ENCODE measurements around the gene RARB. TPM values are rescaled to one million over a fixed set of nuclear protein-coding genes. Genes with fewer than 3 reads are reported as not detected.

The RARB gene
- polyA plus RNA-seq, 1 donor (not counting 4 experiments of a cell fraction or from before 2014, with no cell fraction given): 0.03 TPM

- Histone ChIP-seq H3K9ac (ENCODE audit: control insufficient read depth, extremely low read depth, insufficient read depth, low read length) (no peak overlapping the region), H3K79me2 (ENCODE audit: control insufficient read depth, insufficient read depth, low read length) (no peaks in the 10 kb centered on the region), H3K4me3 (ENCODE audit: control insufficient read depth in 2 of 3, extremely low read depth in 1 of 3, insufficient read depth in 2 of 3, low read depth in 1 of 3, low read length in 3 of 3) (no peak overlapping the region), H3K36me3 (ENCODE audit: control insufficient read depth in 2 of 2, extremely low read depth in 1 of 2, insufficient read depth in 2 of 2, low read length in 2 of 2) (no peaks in the 10 kb centered on the region), H3K4me1 (ENCODE audit: control insufficient read depth, extremely low read depth, insufficient read depth, low read length) (no peaks in the 10 kb centered on the region), H3K9me1 (ENCODE audit: control insufficient read depth, extremely low read depth, insufficient read depth, low read length) (no peaks in the 10 kb centered on the region), H3K27ac (ENCODE audit: control insufficient read depth, insufficient read depth, low read length) (no peak overlapping the region), H3K27me3 (ENCODE audit: control insufficient read depth, extremely low read depth, insufficient read depth, low read length) (no peaks in the 10 kb centered on the region), H3K9me3 (ENCODE audit: control insufficient read depth, low read depth, low read length) (no peaks in the 10 kb centered on the region), H4K20me1 (ENCODE audit: control insufficient read depth, extremely low read depth, insufficient read depth, low read length) (no peaks in the 10 kb centered on the region), H3K4me2 (ENCODE audit: control insufficient read depth, extremely low read depth, insufficient read depth, low read depth, low read length) (no peak overlapping the region), H2AFZ (ENCODE audit: control insufficient read depth, low read length) (no peak overlapping the region)
- TF ChIP-seq EZH2 (IDR thresholded peaks at IDR 0.05; ENCODE audit: low read length) (no peak), CTCF (optimal IDR thresholded peaks at IDR 0.05 in 1 of 3, IDR thresholded peaks at IDR 0.05 in 1 of 3, conservative IDR thresholded peaks at IDR 0.05 in 1 of 3; ENCODE audit: extremely low read depth in 1 of 3, insufficient read depth in 2 of 3, low read length in 3 of 3) (no peak)
- dilution Hi-C loops (cut with MboI; ENCODE audit: extremely low pct_ligation_motif_present, low sequenced_read_pairs): no loop called here
- DNase-seq (ENCODE audit: low read depth, low spot score) (no peak), FAIRE-seq (no peak)
Measured at GRCh38 chr3:25396251-25396650, 31.8 kb upstream of the RARB start.

GRCh38 chr3:25396686-25397085 is 31.4 kb upstream of the RARB start:
- Histone ChIP-seq H2AFZ (ENCODE audit: control insufficient read depth, low read length) (no peak overlapping the region), H3K4me3 (ENCODE audit: control insufficient read depth in 2 of 3, extremely low read depth in 1 of 3, insufficient read depth in 2 of 3, low read depth in 1 of 3, low read length in 3 of 3) (no peak overlapping the region), H3K79me2 (ENCODE audit: control insufficient read depth, insufficient read depth, low read length) (no peaks in the 10 kb centered on the region), H3K9me3 (ENCODE audit: control insufficient read depth, low read depth, low read length) (no peaks in the 10 kb centered on the region), H3K36me3 (ENCODE audit: control insufficient read depth in 2 of 2, extremely low read depth in 1 of 2, insufficient read depth in 2 of 2, low read length in 2 of 2) (no peaks in the 10 kb centered on the region), H3K9me1 (ENCODE audit: control insufficient read depth, extremely low read depth, insufficient read depth, low read length) (no peaks in the 10 kb centered on the region), H4K20me1 (ENCODE audit: control insufficient read depth, extremely low read depth, insufficient read depth, low read length) (no peaks in the 10 kb centered on the region), H3K27me3 (ENCODE audit: control insufficient read depth, extremely low read depth, insufficient read depth, low read length) (no peaks in the 10 kb centered on the region), H3K9ac (ENCODE audit: control insufficient read depth, extremely low read depth, insufficient read depth, low read length) (no peak overlapping the region), H3K4me1 (ENCODE audit: control insufficient read depth, extremely low read depth, insufficient read depth, low read length) (no peaks in the 10 kb centered on the region), H3K27ac (ENCODE audit: control insufficient read depth, insufficient read depth, low read length) (no peak overlapping the region), H3K4me2 (ENCODE audit: control insufficient read depth, extremely low read depth, insufficient read depth, low read depth, low read length) (no peak overlapping the region)
- TF ChIP-seq CTCF (optimal IDR thresholded peaks at IDR 0.05 in 1 of 3, IDR thresholded peaks at IDR 0.05 in 1 of 3, conservative IDR thresholded peaks at IDR 0.05 in 1 of 3; ENCODE audit: extremely low read depth in 1 of 3, insufficient read depth in 2 of 3, low read length in 3 of 3): no peak
- no peak for TF ChIP-seq EZH2 (IDR thresholded peaks at IDR 0.05; ENCODE audit: low read length)
- dilution Hi-C loops (cut with MboI; ENCODE audit: extremely low pct_ligation_motif_present, low sequenced_read_pairs): no loop called here
- FAIRE-seq (no peak), DNase-seq (ENCODE audit: low read depth, low spot score) (no peak)
